Measurements from ENCODE around the gene GARIN3.

The GARIN3 gene

DNA sequence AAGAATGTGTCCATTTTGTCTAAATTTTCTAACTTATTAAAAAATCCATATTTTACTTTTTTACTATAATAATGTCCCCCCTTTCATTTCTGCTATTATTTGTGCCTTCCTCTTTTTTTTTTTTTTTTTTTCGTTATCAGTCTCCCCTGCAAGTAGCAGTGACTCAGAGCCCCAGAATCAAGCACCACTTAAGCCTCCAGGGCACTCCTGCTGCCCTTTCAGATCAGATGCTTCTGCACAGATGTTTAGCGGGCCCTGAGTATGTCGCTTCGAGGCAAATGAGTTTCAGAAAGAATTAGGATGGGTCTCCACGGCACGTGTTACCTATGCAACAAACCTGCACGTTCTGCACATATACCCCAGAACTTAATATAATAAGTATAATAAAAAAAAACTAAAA lies 35.1 kb downstream of the GARIN3 start:
- Histone ChIP-seq H3K27ac (ENCODE audit: low read length) (no peak overlapping the region), H3K9ac (ENCODE audit: low read length) (no peak overlapping the region), H3K27me3 (ENCODE audit: control insufficient read depth, insufficient read depth, low read length) (no peaks in the 10 kb centered on the region), H3K4me1 (ENCODE audit: control insufficient read depth, low read depth, low read length) (no peaks in the 10 kb centered on the region), H3K4me3 (ENCODE audit: low read length) (no peak overlapping the region), H3K9me3 (ENCODE audit: control insufficient read depth, low read depth, low read length) (no peaks in the 10 kb centered on the region), H3K36me3 (ENCODE audit: control insufficient read depth, low read depth, low read length) (no peaks in the 10 kb centered on the region)

- Histone ChIP-seq H3K27me3 (ENCODE audit: control insufficient read depth, insufficient read depth, low read length) (no peaks in the 10 kb centered on the region), H3K4me3 (ENCODE audit: low read length) (no peak overlapping the region), H3K9ac (ENCODE audit: low read length) (no peak overlapping the region), H3K9me3 (ENCODE audit: control insufficient read depth, low read depth, low read length) (no peaks in the 10 kb centered on the region), H3K4me1 (ENCODE audit: control insufficient read depth, low read depth, low read length) (no peaks in the 10 kb centered on the region), H3K27ac (ENCODE audit: low read length) (no peak overlapping the region), H3K36me3 (ENCODE audit: control insufficient read depth, low read depth, low read length) (no peaks in the 10 kb centered on the region)
These were observed 44.4 kb downstream of the GARIN3 start for GRCh38 chr5:157121709-157122108.

- H3K27ac ChIP-seq (ENCODE audit: low read length): no peak overlapping the region
- H3K27me3 ChIP-seq (ENCODE audit: control insufficient read depth, insufficient read depth, low read length): no peaks in the 10 kb centered on the region
- no peak overlapping the region for H3K9ac ChIP-seq (ENCODE audit: low read length)
- H3K4me1 ChIP-seq (ENCODE audit: control insufficient read depth, low read depth, low read length): no peaks in the 10 kb centered on the region
- H3K36me3 ChIP-seq (ENCODE audit: control insufficient read depth, low read depth, low read length): no peaks in the 10 kb centered on the region
- H3K4me3 ChIP-seq (ENCODE audit: low read length): no peak overlapping the region
- H3K9me3 ChIP-seq (ENCODE audit: control insufficient read depth, low read depth, low read length): no peaks in the 10 kb centered on the region
These were observed 46.0 kb downstream of the GARIN3 start for GRCh38 chr5:157120102-157120501.

GRCh38 chr5:157116483-157116954 lies 49.5 kb downstream of the GARIN3 start:
- Histone ChIP-seq H3K9ac (ENCODE audit: low read length) (no peak overlapping the region), H3K27ac (ENCODE audit: low read length) (no peak overlapping the region), H3K27me3 (ENCODE audit: control insufficient read depth, insufficient read depth, low read length) (no peaks in the 10 kb centered on the region), H3K4me3 (ENCODE audit: low read length) (no peak overlapping the region), H3K9me3 (ENCODE audit: control insufficient read depth, low read depth, low read length) (no peaks in the 10 kb centered on the region), H3K4me1 (ENCODE audit: control insufficient read depth, low read depth, low read length) (no peaks in the 10 kb centered on the region), H3K36me3 (ENCODE audit: control insufficient read depth, low read depth, low read length) (no peaks in the 10 kb centered on the region)

GRCh38 chr5:157115502-157115901 lies 50.6 kb downstream of the GARIN3 start:
- Histone ChIP-seq H3K9me3 (ENCODE audit: control insufficient read depth, low read depth, low read length) (no peaks in the 10 kb centered on the region), H3K27me3 (ENCODE audit: control insufficient read depth, insufficient read depth, low read length) (no peaks in the 10 kb centered on the region), H3K9ac (ENCODE audit: low read length) (no peak overlapping the region), H3K4me3 (ENCODE audit: low read length) (no peak overlapping the region), H3K4me1 (ENCODE audit: control insufficient read depth, low read depth, low read length) (no peaks in the 10 kb centered on the region), H3K27ac (ENCODE audit: low read length) (no peak overlapping the region), H3K36me3 (ENCODE audit: control insufficient read depth, low read depth, low read length) (no peaks in the 10 kb centered on the region)

GRCh38 chr5:157115012-157115411 lies 51.1 kb downstream of the GARIN3 start:
- Histone ChIP-seq H3K27ac (ENCODE audit: low read length) (no peak overlapping the region), H3K9me3 (ENCODE audit: control insufficient read depth, low read depth, low read length) (no peaks in the 10 kb centered on the region), H3K9ac (ENCODE audit: low read length) (no peak overlapping the region), H3K4me3 (ENCODE audit: low read length) (no peak overlapping the region), H3K4me1 (ENCODE audit: control insufficient read depth, low read depth, low read length) (no peaks in the 10 kb centered on the region), H3K36me3 (ENCODE audit: control insufficient read depth, low read depth, low read length) (no peaks in the 10 kb centered on the region), H3K27me3 (ENCODE audit: control insufficient read depth, insufficient read depth, low read length) (no peaks in the 10 kb centered on the region)

GRCh38 chr5:157113002-157113401 lies 53.1 kb downstream of the GARIN3 start:
- Histone ChIP-seq H3K9ac (ENCODE audit: low read length) (no peak overlapping the region), H3K4me3 (ENCODE audit: low read length) (no peak overlapping the region), H3K27me3 (ENCODE audit: control insufficient read depth, insufficient read depth, low read length) (no peaks in the 10 kb centered on the region), H3K36me3 (ENCODE audit: control insufficient read depth, low read depth, low read length) (no peaks in the 10 kb centered on the region), H3K9me3 (ENCODE audit: control insufficient read depth, low read depth, low read length) (no peaks in the 10 kb centered on the region), H3K27ac (ENCODE audit: low read length) (no peak overlapping the region), H3K4me1 (ENCODE audit: control insufficient read depth, low read depth, low read length) (no peaks in the 10 kb centered on the region)
